GM12878 (cell line): ENCODE results near the gene MESD. TPM values are rescaled to one million over a fixed set of nuclear protein-coding genes. Genes with fewer than 3 reads are reported as not detected.

Experiments
- ATAC-seq: fragments of 200-7000 bp; cut with Tn5 transposase; 3 replicates; pipeline ENCODE4 v1.9.1; 2020; ENCODE audit warnings: mild to moderate bottlenecking, moderate library complexity
- BruUV-seq: library from RNA; stranded (reverse); fragments of 400-500 nt; replicated peaks from 2 replicates; lab custom pipeline; 2021; lab: Mats Ljungman, UMichigan
- CTCF ChIA-PET: fragments of 300-600 bp; sonication (Branson Sonifier 250); formaldehyde crosslinking; extraction: SDS; loops from one replicate; lab custom pipeline; 2021; ENCODE audit warnings: inconsistent platforms; lab: Yijun Ruan, JAX
- POLR2A ChIA-PET: fragments of 350-600 bp; formaldehyde crosslinking; extraction: SDS; loops from one replicate; lab custom pipeline; 2021; ENCODE audit warnings: inconsistent platforms; lab: Charles Lee
- RAD21 ChIA-PET: fragments of 300-600 bp; sonication (Branson Sonifier 250); formaldehyde crosslinking; loops from one replicate; lab custom pipeline; 2023; ENCODE audit warnings: antibody characterized with exemption; ENCODE audit not compliant: unreplicated experiment; lab: Charles Lee
- SMC1A ChIA-PET: fragments of 300-600 bp; sonication (Branson Sonifier 250); formaldehyde crosslinking; loops from one replicate; lab custom pipeline; 2023; ENCODE audit not compliant: unreplicated experiment, uncharacterized antibody; lab: Charles Lee
- DNase-seq: peaks from one replicate; pipeline ENCODE4 v3.0.0-alpha.2; 2011; ENCODE audit warnings: low read depth, low spot score
- FAIRE-seq: peaks from 3 replicates; lab custom pipeline; 2011; peaks lifted over from hg19 to GRCh38; lab: Jason Lieb, UNC
- H2AFZ ChIP-seq: 2 replicates; pipeline ENCODE4 v1.6.0; 2011; ENCODE audit warnings: low read depth, low read length, control low read depth; ENCODE audit not compliant: control insufficient read depth
- H3K27ac ChIP-seq: 2 replicates; pipeline ENCODE4 v1.5.1; 2011; ENCODE audit warnings: control low read depth; ENCODE audit not compliant: control insufficient read depth, insufficient read depth
- H3K27me3 ChIP-seq, 2 experiments: replicated peaks in 1 of 2; 2 replicates each; pipeline versions ENCODE4 v1.6.0 to v1.6.1; 2011; ENCODE audit warnings: low read length in 1 of 2; ENCODE audit not compliant: control insufficient read depth in 2 of 2, insufficient read depth in 2 of 2
- H3K36me3 ChIP-seq, 2 experiments: 2 replicates each; pipeline ENCODE4 v1.5.1; 2011; ENCODE audit warnings: low read length in 1 of 2; ENCODE audit not compliant: control insufficient read depth in 2 of 2, insufficient read depth in 2 of 2
- H3K4me1 ChIP-seq: 2 replicates; pipeline ENCODE4 v1.6.1; 2011; ENCODE audit warnings: mild to moderate bottlenecking, low read length, moderate library complexity, mixed read lengths; ENCODE audit not compliant: control insufficient read depth, insufficient read depth
- H3K4me2 ChIP-seq: 2 replicates; pipeline ENCODE4 v1.6.0; 2011; ENCODE audit warnings: control low read depth; ENCODE audit not compliant: control insufficient read depth, insufficient read depth
- H3K4me3 ChIP-seq: fragments of 200-600 bp; sonication (generic); 2 replicates; pipeline ENCODE4 v1.5.1; 2016
- H3K79me2 ChIP-seq: 2 replicates; pipeline ENCODE4 v1.6.0; 2011; ENCODE audit warnings: low read length; ENCODE audit not compliant: control insufficient read depth, insufficient read depth
- H3K9ac ChIP-seq: 2 replicates; pipeline ENCODE4 v1.8.0; 2011; ENCODE audit warnings: low read length, control low read depth, mixed read lengths; ENCODE audit not compliant: control insufficient read depth, insufficient read depth
- H3K9me3 ChIP-seq: replicated peaks from 3 replicates; pipeline ENCODE4 v1.5.1; 2011; ENCODE audit warnings: mild to moderate bottlenecking, low read length; ENCODE audit not compliant: control insufficient read depth, insufficient read depth
- H4K20me1 ChIP-seq: 2 replicates; pipeline ENCODE4 v1.6.0; 2011; ENCODE audit not compliant: control insufficient read depth, insufficient read depth
- BCL11A ChIP-seq: IDR thresholded peaks from 2 replicates; pipeline ENCODE4 v1.6.1; 2011; ENCODE audit warnings: low read depth, low read length
- CBX3 ChIP-seq: fragments of 200-600 bp; sonication (generic); IDR thresholded peaks from 2 replicates; pipeline ENCODE4 v1.6.1; 2016; ENCODE audit warnings: low read depth, borderline replicate concordance
- FOXK2 ChIP-seq: fragments of 450-650 bp; IDR thresholded peaks from 2 replicates; pipeline ENCODE4 v1.6.1; 2017; ENCODE audit warnings: mild to moderate bottlenecking, moderate library complexity
- IKZF2 ChIP-seq, 2 experiments: fragments of 450-650 bp; IDR thresholded peaks; 2 replicates each; pipeline ENCODE4 v1.6.1; 2017; ENCODE audit warnings: mild to moderate bottlenecking in 2 of 2, moderate library complexity in 2 of 2
- MAX ChIP-seq: IDR thresholded peaks from 2 replicates; pipeline ENCODE4 v1.6.1; 2012; ENCODE audit warnings: low read depth, low read length, improper control_type of control experiment
- MXI1 ChIP-seq: fragments of 150-350 bp; IDR thresholded peaks from 2 replicates; pipeline ENCODE4 v1.6.1; 2011; ENCODE audit warnings: low read depth, mild to moderate bottlenecking, inconsistent platforms, low read length, improper control_type of control experiment
- NFYA ChIP-seq: IDR thresholded peaks from 2 replicates; pipeline ENCODE4 v1.6.1; 2011; ENCODE audit warnings: low read depth, mild to moderate bottlenecking, low read length, improper control_type of control experiment, borderline replicate concordance
- POLR2AphosphoS5 ChIP-seq: IDR thresholded peaks from 2 replicates; pipeline ENCODE4 v1.6.1; 2011; ENCODE audit warnings: mild to moderate bottlenecking, low read length, inconsistent platforms
- RCOR1 ChIP-seq: conservative IDR thresholded peaks from 2 replicates; pipeline ENCODE4 v1.6.1; 2012; ENCODE audit warnings: low read depth, low read length, improper control_type of control experiment
- YBX1 ChIP-seq: fragments of 450-650 bp; IDR thresholded peaks from 2 replicates; pipeline ENCODE4 v1.6.1; 2016; ENCODE audit warnings: antibody characterized with exemption
- ZNF207 ChIP-seq: fragments of 450-650 bp; IDR thresholded peaks from 2 replicates; pipeline ENCODE4 v1.6.1; 2014; ENCODE audit warnings: antibody characterized with exemption, mild to moderate bottlenecking, borderline replicate concordance
- WGBS: methylation state at CpG from one replicate; pipeline ENCODE4 v1.1.6; 2016; ENCODE audit warnings: low lambda C conversion rate; ENCODE audit not compliant: insufficient replicate concordance, insufficient coverage; ENCODE audit errors: missing lambda C conversion rate; 5-methylcytosine and 5-hydroxymethylcytosine counted together
- in situ Hi-C: fragments of 300-500 bp; cut with MboI; formaldehyde crosslinking; loops from 9 replicates; pipeline ENCODE4 v1.14.3; 2018; ENCODE audit warnings: mixed read lengths
- intact Hi-C: fragments of 100-400 bp; cut with micrococcal nuclease; formaldehyde crosslinking; loops from one replicate; pipeline ENCODE4 v1.14.2; 2022; ENCODE audit not compliant: unreplicated experiment
- polyA plus RNA-seq, 11 experiments: library from polyadenylated mRNA; depleted of rRNA in 4 of 11; unstranded in 6 of 11; stranded (reverse) in 5 of 11; fragments of >200 nt; fragmentation: Nextera tagmentation in 4 of 11; fragmentation: Illumina TruSeq in 1 of 11; extraction: Ambion mirVana in 4 of 11; extraction: Trizol in 1 of 11; gene quantifications; 1 replicate in 1 of 11; 2 replicates in 10 of 11; pipeline versions ENCODE4 v1.2.1 to v1.2.3, GENCODE V29; 2011 to 2016; ENCODE audit warnings: inconsistent platforms in 2 of 11, missing spikeins in 2 of 11, low read depth in 1 of 11
- total RNA-seq, 4 experiments: library from RNA; depleted of rRNA in 3 of 4; stranded (reverse); fragments of >200 nt in 3 of 4; fragmentation: Illumina TruSeq in 1 of 4; extraction: Trizol in 1 of 4; gene quantifications; 2 replicates each; pipeline versions ENCODE4 v1.2.1 to v1.2.3, GENCODE V29; 2013 to 2021
- TF ChIP-seq, protein P1 (sequence below): IDR thresholded peaks from 2 replicates; pipeline ENCODE4 v1.6.1; 2011; ENCODE audit warnings: low read depth, mild to moderate bottlenecking, low read length, moderate library complexity, borderline replicate concordance; ENCODE audit errors: extremely low read depth

The MESD gene
- total and polyA plus RNA-seq, 10 of the 15 experiments (the other 5 are each of a cell fraction or from before 2014, with no cell fraction given): 10.2 to 39.8 (median 20.9) TPM

GRCh38 chr15:80957976-80958375 is 31.6 kb downstream of the MESD start:
- no peaks in the 10 kb centered on the region for H3K9me3 ChIP-seq
- no peaks in the 10 kb centered on the region for H4K20me1 ChIP-seq
- no peaks in the 10 kb centered on the region for H3K27me3 ChIP-seq
- no peak for TF ChIP-seq CBX3
- SMC1A ChIA-PET: interaction anchor here (0.7 kb wide), 1 partner anchor 12 kb away, joined by 3 read pairs; no protein-coding TSS in a partner anchor
- CTCF ChIA-PET: interaction anchor here (1.7 to 2.5 kb wide), 2 partner anchors 11 to 13 kb away, joined by 5 to 7 read pairs; no protein-coding TSS in a partner anchor
- intact Hi-C loops (no loop called here), in situ Hi-C loops (no loop called here)
- no peak for FAIRE-seq
- H3K9ac ChIP-seq: no peak overlapping the region
- RAD21 ChIA-PET: interaction anchor here (1.4 kb wide), 1 partner anchor 9 kb away, joined by 3 read pairs; no protein-coding TSS in a partner anchor
- no peak overlapping the region for H3K4me2 ChIP-seq
- 91% methylated on average over 2 of the region's 2 CpGs for WGBS
- POLR2A ChIA-PET: no interaction called here
- no TSS peak for BruUV-seq
- H3K36me3 ChIP-seq: no peaks in the 10 kb centered on the region; a peak in 1 of 4 replicates
- no peak for DNase-seq
- no peak overlapping the region for H2AFZ ChIP-seq
- no peak for ATAC-seq
- H3K4me1 ChIP-seq: no peaks in the 10 kb centered on the region
- H3K27ac ChIP-seq: no peak overlapping the region
- H3K79me2 ChIP-seq: no peaks in the 10 kb centered on the region
- no peak overlapping the region for H3K4me3 ChIP-seq

GRCh38 chr15:80957556-80957955 is 32.1 kb downstream of the MESD start:
- SMC1A ChIA-PET: interaction anchor here (0.7 kb wide), 1 partner anchor 12 kb away, joined by 3 read pairs; no protein-coding TSS in a partner anchor
- Histone ChIP-seq H3K79me2 (no peaks in the 10 kb centered on the region), H3K9ac (no peak overlapping the region), H3K27ac (no peak overlapping the region), H2AFZ (no peak overlapping the region), H3K4me1 (no peaks in the 10 kb centered on the region), H3K27me3 (no peaks in the 10 kb centered on the region), H4K20me1 (no peaks in the 10 kb centered on the region), H3K36me3 (no peaks in the 10 kb centered on the region; a peak in 1 of 4 replicates), H3K4me3 (no peak overlapping the region), H3K9me3 (no peaks in the 10 kb centered on the region), H3K4me2 (no peak overlapping the region)
- WGBS: 0% methylated on average over 1 of the region's 2 CpGs
- DNase-seq (no peak), ATAC-seq (no peak), FAIRE-seq (no peak)
- POLR2A ChIA-PET: interaction anchor here (0.6 kb wide), 1 partner anchor 49 kb away, joined by 6 read pairs; no protein-coding TSS in a partner anchor
- BruUV-seq: no TSS peak
- RAD21 ChIA-PET: interaction anchor here (1.4 kb wide), 1 partner anchor 10 kb away, joined by 3 read pairs; no protein-coding TSS in a partner anchor
- in situ Hi-C loops (no loop called here), intact Hi-C loops (no loop called here)
- CTCF ChIA-PET: interaction anchor here (1.7 to 2.5 kb wide), 2 partner anchors 11 to 13 kb away, joined by 5 to 7 read pairs; no protein-coding TSS in a partner anchor
- TF ChIP-seq IKZF2 (IDR thresholded peaks at IDR 0.05) (no peak), MAX (no peak), BCL11A (no peak), YBX1 (no peak), NFYA (no peak), POLR2AphosphoS5 (no peak), ZNF207 (no peak), FOXK2 (no peak), MXI1 (no peak), RCOR1 (no peak)
- TF ChIP-seq, protein P1, sequence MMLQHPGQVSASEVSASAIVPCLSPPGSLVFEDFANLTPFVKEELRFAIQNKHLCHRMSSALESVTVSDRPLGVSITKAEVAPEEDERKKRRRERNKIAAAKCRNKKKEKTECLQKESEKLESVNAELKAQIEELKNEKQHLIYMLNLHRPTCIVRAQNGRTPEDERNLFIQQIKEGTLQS: no peak
